HFF-Myc (cell line): ENCODE results near the gene NXPH1.

Experiments used
- DNase-seq: peaks from one replicate; pipeline ENCODE4 v3.0.0-alpha.2; 2011; ENCODE audit warnings: low read depth; ENCODE audit errors: extremely low read depth
- H3K4me3 ChIP-seq: replicated peaks from 2 replicates; pipeline ENCODE4 v1.5.1; 2011; ENCODE audit warnings: low read depth, mild to moderate bottlenecking, control low read depth, low read length
- CTCF ChIP-seq: IDR thresholded peaks from 2 replicates; pipeline ENCODE4 v1.5.1; 2012; ENCODE audit warnings: mild to moderate bottlenecking, low read depth, low read length, control low read depth; ENCODE audit errors: missing control alignments

The NXPH1 gene

GRCh38 chr7:8747338-8747737 is 313.9 kb downstream of the NXPH1 start:
- no peak for DNase-seq
- no peak for TF ChIP-seq CTCF

GRCh38 chr7:8751557-8752231 is 318.3 kb downstream of the NXPH1 start:
- no peak overlapping the region for H3K4me3 ChIP-seq
- no peak for TF ChIP-seq CTCF
- no peak for DNase-seq

More at GRCh38 chr7:8747338-8747737, 313.9 kb downstream of the NXPH1 start:
- no peak overlapping the region for H3K4me3 ChIP-seq

GRCh38 chr7:8753355-8753754 is 319.9 kb downstream of the NXPH1 start:
- no peak for TF ChIP-seq CTCF
- no peak for DNase-seq

GRCh38 chr7:8761731-8762130 is 328.3 kb downstream of the NXPH1 start:
- no peak for TF ChIP-seq CTCF
- no peak overlapping the region for H3K4me3 ChIP-seq

More at GRCh38 chr7:8753355-8753754, 319.9 kb downstream of the NXPH1 start:
- no peak overlapping the region for H3K4me3 ChIP-seq

GRCh38 chr7:8762803-8763202 is 329.4 kb downstream of the NXPH1 start:
- DNase-seq, result no peak
- TF ChIP-seq CTCF, result no peak
- H3K4me3 ChIP-seq, result no peak overlapping the region

More at GRCh38 chr7:8761731-8762130, 328.3 kb downstream of the NXPH1 start:
- no peak for DNase-seq

GRCh38 chr7:8765374-8765773 is 332.0 kb downstream of the NXPH1 start:
- H3K4me3 ChIP-seq, result no peak overlapping the region
- TF ChIP-seq CTCF, result no peak
- DNase-seq, result no peak

GRCh38 chr7:8773518-8773917 is 340.1 kb downstream of the NXPH1 start:
- H3K4me3 ChIP-seq, result no peak overlapping the region
- DNase-seq, result no peak
- TF ChIP-seq CTCF, result no peak
